Stomach smooth muscle (tissue), 2 donors: ENCODE results near the gene NRF1.
A peak's percentile ranks its signal among the peaks of the same experiment; 100 is the strongest.

Source experiments
- H3K27ac ChIP-seq: one replicate; pipeline ENCODE4 v1.7.0; 2013; ENCODE audit warnings: mild to moderate bottlenecking, low read length, inconsistent platforms
- H3K27me3 ChIP-seq, 2 donors: one replicate each; pipeline ENCODE4 v1.7.0; 2013; ENCODE audit warnings: low read length in 2 of 2; ENCODE audit not compliant: insufficient read depth in 2 of 2, control insufficient read depth in 1 of 2
- H3K36me3 ChIP-seq, 2 donors: one replicate each; pipeline ENCODE4 v1.7.0; 2013; ENCODE audit warnings: low read length in 2 of 2; ENCODE audit not compliant: control insufficient read depth in 2 of 2, insufficient read depth in 2 of 2
- H3K4me1 ChIP-seq: one replicate; pipeline ENCODE4 v1.7.0; 2013; ENCODE audit warnings: low read length; ENCODE audit not compliant: control insufficient read depth, insufficient read depth
- H3K4me3 ChIP-seq, 2 donors: one replicate each; pipeline ENCODE4 v1.7.0; 2013; ENCODE audit warnings: low read length in 2 of 2
- H3K9ac ChIP-seq, 2 donors: one replicate each; pipeline ENCODE4 v1.7.0; 2013; ENCODE audit warnings: low read length in 2 of 2, mild to moderate bottlenecking in 1 of 2
- H3K9me3 ChIP-seq, 2 donors: one replicate each; pipeline ENCODE4 v1.7.0; 2013; ENCODE audit warnings: low read length in 2 of 2; ENCODE audit not compliant: control insufficient read depth in 2 of 2
- donor health status: healthy.
- donor health status: Pancreatic carcinoma.

Gene NRF1

GRCh38 chr7:129776362-129776722 lies 164.8 kb downstream of the NRF1 start:
- Histone ChIP-seq H3K9me3 (peaks cover 0 to 3% of the 10 kb centered on the region in 2 donors), H3K4me3 (no peak overlapping the region), H3K9ac (no peak overlapping the region), H3K4me1 (peaks cover 25% of the 10 kb centered on the region), H3K27me3 (peaks cover 35 to 47% of the 10 kb centered on the region in 2 donors), H3K27ac (no peak overlapping the region), H3K36me3 (no peaks in the 10 kb centered on the region)

- H3K27ac ChIP-seq = no peak overlapping the region
- H3K9ac ChIP-seq = no peak overlapping the region
- peaks cover 0 to 3% of the 10 kb centered on the region in 2 donors for H3K9me3 ChIP-seq
- peaks cover 35% of the 10 kb centered on the region for H3K4me1 ChIP-seq
- H3K4me3 ChIP-seq = no peak overlapping the region
- no peaks in the 10 kb centered on the region for H3K36me3 ChIP-seq
- peaks cover 42 to 57% of the 10 kb centered on the region in 2 donors for H3K27me3 ChIP-seq
These were observed 165.8 kb downstream of the NRF1 start for GRCh38 chr7:129777195-129777844.

GRCh38 chr7:129777993-129778769 lies 166.7 kb downstream of the NRF1 start:
- H3K4me1 ChIP-seq = peaks cover 43% of the 10 kb centered on the region
- no peak overlapping the region for H3K9ac ChIP-seq
- no peak overlapping the region for H3K27ac ChIP-seq
- H3K9me3 ChIP-seq = peaks cover 0 to 3% of the 10 kb centered on the region in 2 donors
- H3K27me3 ChIP-seq = peaks cover 51 to 66% of the 10 kb centered on the region in 2 donors
- no peaks in the 10 kb centered on the region for H3K36me3 ChIP-seq
- H3K4me3 ChIP-seq = peak overlapping the region in 1 of 2 donors; percentile 35

GRCh38 chr7:129778770-129779601 lies 167.5 kb downstream of the NRF1 start:
- H3K9ac ChIP-seq = no peak overlapping the region
- H3K27me3 ChIP-seq = peaks cover 57 to 73% of the 10 kb centered on the region in 2 donors
- no peak overlapping the region for H3K27ac ChIP-seq
- peaks cover 43% of the 10 kb centered on the region for H3K4me1 ChIP-seq
- peaks cover 0 to 3% of the 10 kb centered on the region in 2 donors for H3K9me3 ChIP-seq
- H3K36me3 ChIP-seq = no peaks in the 10 kb centered on the region
- peak overlapping the region in 1 of 2 donors; percentile 35 for H3K4me3 ChIP-seq

- H3K27ac ChIP-seq = no peak overlapping the region
- peaks cover 43% of the 10 kb centered on the region for H3K4me1 ChIP-seq
- no peak overlapping the region for H3K9ac ChIP-seq
- peaks cover 63 to 80% of the 10 kb centered on the region in 2 donors for H3K27me3 ChIP-seq
- H3K4me3 ChIP-seq = peak overlapping the region in 1 of 2 donors; percentile 52
- peaks cover 0 to 3% of the 10 kb centered on the region in 2 donors for H3K9me3 ChIP-seq
- H3K36me3 ChIP-seq = no peaks in the 10 kb centered on the region
These were observed 168.2 kb downstream of the NRF1 start for GRCh38 chr7:129779602-129780256.

GRCh38 chr7:129780257-129780973 lies 168.9 kb downstream of the NRF1 start:
- no peak overlapping the region for H3K27ac ChIP-seq
- H3K9me3 ChIP-seq = peaks cover 0 to 3% of the 10 kb centered on the region in 2 donors
- H3K9ac ChIP-seq = no peak overlapping the region
- H3K36me3 ChIP-seq = no peaks in the 10 kb centered on the region
- H3K27me3 ChIP-seq = peaks cover 70 to 87% of the 10 kb centered on the region in 2 donors
- H3K4me1 ChIP-seq = peaks cover 47% of the 10 kb centered on the region
- H3K4me3 ChIP-seq = peak overlapping the region in 1 of 2 donors; percentile 47

- no peak overlapping the region for H3K27ac ChIP-seq
- peaks cover 75 to 92% of the 10 kb centered on the region in 2 donors for H3K27me3 ChIP-seq
- H3K36me3 ChIP-seq = no peaks in the 10 kb centered on the region
- no peak overlapping the region for H3K9ac ChIP-seq
- H3K4me3 ChIP-seq = no peak overlapping the region
- H3K4me1 ChIP-seq = peaks cover 50% of the 10 kb centered on the region
- peaks cover 0 to 3% of the 10 kb centered on the region in 2 donors for H3K9me3 ChIP-seq
These were observed 169.7 kb downstream of the NRF1 start for GRCh38 chr7:129780974-129781927.

- Histone ChIP-seq H3K27ac (no peak overlapping the region), H3K9me3 (peaks cover 0 to 3% of the 10 kb centered on the region in 2 donors), H3K4me3 (peak overlapping the region in 1 of 2 donors; percentile 11), H3K27me3 (peaks cover 75 to 94% of the 10 kb centered on the region in 2 donors), H3K36me3 (no peaks in the 10 kb centered on the region), H3K9ac (no peak overlapping the region), H3K4me1 (peaks cover 50% of the 10 kb centered on the region)
These were observed 170.7 kb downstream of the NRF1 start for GRCh38 chr7:129781928-129782817.
